Measurements from ENCODE around the gene TAF4B.

DNA sequence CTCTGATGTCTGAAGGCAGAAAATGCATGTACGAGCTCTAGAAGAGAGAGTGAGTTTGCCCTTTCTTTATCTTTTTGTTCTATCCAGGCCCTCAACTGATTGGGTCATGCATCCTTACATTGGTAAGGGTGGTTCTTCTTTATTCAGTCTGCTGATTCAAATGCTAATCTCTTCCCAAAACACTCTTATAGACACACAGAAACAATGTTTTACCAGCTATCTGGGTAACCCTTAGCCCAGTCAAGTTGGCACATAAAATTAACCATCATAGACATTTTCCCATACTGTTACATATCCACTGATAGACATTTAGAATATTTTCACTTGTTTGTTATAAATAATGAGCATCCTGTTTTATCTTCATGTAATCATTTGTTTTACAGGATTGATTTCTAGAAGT, 141.2 kb downstream of the TAF4B start:
- no peak for TF ChIP-seq EZH2 (IDR thresholded peaks at IDR 0.05; ENCODE audit: insufficient read depth, low read length)
- TF ChIP-seq, protein P1, sequence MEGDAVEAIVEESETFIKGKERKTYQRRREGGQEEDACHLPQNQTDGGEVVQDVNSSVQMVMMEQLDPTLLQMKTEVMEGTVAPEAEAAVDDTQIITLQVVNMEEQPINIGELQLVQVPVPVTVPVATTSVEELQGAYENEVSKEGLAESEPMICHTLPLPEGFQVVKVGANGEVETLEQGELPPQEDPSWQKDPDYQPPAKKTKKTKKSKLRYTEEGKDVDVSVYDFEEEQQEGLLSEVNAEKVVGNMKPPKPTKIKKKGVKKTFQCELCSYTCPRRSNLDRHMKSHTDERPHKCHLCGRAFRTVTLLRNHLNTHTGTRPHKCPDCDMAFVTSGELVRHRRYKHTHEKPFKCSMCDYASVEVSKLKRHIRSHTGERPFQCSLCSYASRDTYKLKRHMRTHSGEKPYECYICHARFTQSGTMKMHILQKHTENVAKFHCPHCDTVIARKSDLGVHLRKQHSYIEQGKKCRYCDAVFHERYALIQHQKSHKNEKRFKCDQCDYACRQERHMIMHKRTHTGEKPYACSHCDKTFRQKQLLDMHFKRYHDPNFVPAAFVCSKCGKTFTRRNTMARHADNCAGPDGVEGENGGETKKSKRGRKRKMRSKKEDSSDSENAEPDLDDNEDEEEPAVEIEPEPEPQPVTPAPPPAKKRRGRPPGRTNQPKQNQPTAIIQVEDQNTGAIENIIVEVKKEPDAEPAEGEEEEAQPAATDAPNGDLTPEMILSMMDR (IDR thresholded peaks at IDR 0.05; ENCODE audit: insufficient read depth, low read depth, low read length) = no peak
